DOHH2 (cell line): ENCODE data around the gene CACNA1B.

Source experiments
- H3F3A ChIP-seq: fragments of 200-600 bp; sonication (generic), shearing (Covaris generic); 2 replicates; pipeline ENCODE4 v1.6.0; 2016; ENCODE audit warnings: antibody characterized with exemption, mild to moderate bottlenecking; ENCODE audit not compliant: control insufficient read depth, insufficient read depth
- H3K27ac ChIP-seq: fragments of 200-600 bp; sonication (generic); 2 replicates; pipeline ENCODE4 v1.5.1; 2014; ENCODE audit warnings: low read depth, mild to moderate bottlenecking, low read length, moderate library complexity
- H3K27me3 ChIP-seq: fragments of 200-600 bp; sonication (generic); 2 replicates; pipeline ENCODE4 v1.6.1; 2014; ENCODE audit warnings: mild to moderate bottlenecking, low read length, mixed read lengths; ENCODE audit not compliant: control insufficient read depth
- H3K36me3 ChIP-seq: fragments of 200-600 bp; sonication (generic); 2 replicates; pipeline ENCODE4 v1.6.1; 2014; ENCODE audit warnings: mild to moderate bottlenecking, low read length, moderate library complexity, mixed read lengths; ENCODE audit not compliant: control insufficient read depth
- H3K4me1 ChIP-seq: fragments of 200-600 bp; sonication (generic); 2 replicates; pipeline ENCODE4 v1.6.1; 2014; ENCODE audit warnings: mild to moderate bottlenecking, low read length, mixed read lengths; ENCODE audit not compliant: control insufficient read depth
- H3K4me2 ChIP-seq: fragments of 200-600 bp; sonication (generic); 2 replicates; pipeline ENCODE4 v1.6.0; 2014; ENCODE audit warnings: mild to moderate bottlenecking, low read length, moderate library complexity
- H3K4me3 ChIP-seq: fragments of 200-600 bp; sonication (generic); 2 replicates; pipeline ENCODE4 v1.5.1; 2014; ENCODE audit warnings: mild to moderate bottlenecking, low read length, mixed read lengths
- H3K79me2 ChIP-seq: fragments of 200-600 bp; sonication (generic); 2 replicates; pipeline ENCODE4 v1.6.1; 2014; ENCODE audit warnings: mild to moderate bottlenecking, low read length, mixed read lengths; ENCODE audit not compliant: control insufficient read depth
- H3K9me2 ChIP-seq: fragments of 200-600 bp; sonication (generic); replicated peaks from 2 replicates; pipeline ENCODE4 v1.6.1; 2014; ENCODE audit warnings: mild to moderate bottlenecking, low read length, mixed read lengths; ENCODE audit not compliant: control insufficient read depth
- H3K9me3 ChIP-seq: fragments of 200-600 bp; sonication (generic); 2 replicates; pipeline ENCODE4 v1.6.1; 2014; ENCODE audit warnings: antibody characterized with exemption, low read length, mixed read lengths; ENCODE audit not compliant: control insufficient read depth, insufficient read depth
- H4K20me1 ChIP-seq: fragments of 200-600 bp; sonication (generic); 2 replicates; pipeline ENCODE4 v1.6.0; 2014; ENCODE audit warnings: low read depth, mild to moderate bottlenecking, antibody characterized with exemption, low read length, moderate library complexity; ENCODE audit not compliant: control insufficient read depth, insufficient read depth
- CTCF ChIP-seq: fragments of 200-600 bp; sonication (generic); IDR thresholded peaks from one replicate; pipeline ENCODE4 v1.5.1; 2014; ENCODE audit warnings: antibody characterized with exemption, mild to moderate bottlenecking, low read depth, low read length; ENCODE audit not compliant: poor library complexity, severe bottlenecking
- EZH2phosphoT487 ChIP-seq: fragments of 200-600 bp; sonication (generic); IDR thresholded peaks from 2 replicates; pipeline ENCODE4 v1.6.1; 2017; ENCODE audit warnings: borderline replicate concordance, mild to moderate bottlenecking, antibody characterized with exemption, low read length, moderate library complexity, mixed read lengths

Gene CACNA1B

DNA sequence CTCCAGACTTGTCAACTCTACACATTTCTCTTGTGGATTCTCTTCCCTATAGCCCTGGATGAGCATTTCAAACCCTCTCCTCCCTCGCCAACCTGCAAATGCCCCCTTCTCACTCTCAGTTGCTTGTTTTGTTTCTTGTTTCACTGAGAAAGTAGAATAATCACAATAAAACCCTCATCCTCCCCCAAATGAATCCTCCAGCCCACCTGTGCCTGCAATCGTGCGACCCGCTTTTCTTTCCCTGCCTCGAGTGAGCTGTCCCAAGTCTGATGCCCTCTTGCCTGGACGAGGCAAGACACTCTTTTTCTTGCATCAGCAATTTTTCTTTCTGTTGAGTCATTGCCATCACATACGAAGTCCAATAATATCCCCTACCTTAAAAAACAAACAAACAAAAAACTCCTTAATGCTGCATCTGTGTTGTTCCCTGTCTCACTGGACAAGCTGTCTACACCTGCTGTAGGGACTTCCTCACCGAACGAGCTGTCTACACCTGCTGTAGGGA lies 3.7 kb upstream of the CACNA1B start:
- Histone ChIP-seq H3K36me3 (no peaks in the 10 kb centered on the region), H4K20me1 (no peaks in the 10 kb centered on the region), H3K9me2 (no peaks in the 10 kb centered on the region), H3K4me1 (no peaks in the 10 kb centered on the region), H3K27me3 (no peaks in the 10 kb centered on the region), H3K79me2 (no peaks in the 10 kb centered on the region), H3K9me3 (peaks cover 5% of the 10 kb centered on the region; the same call in 1 of the 2 replicates), H3F3A (no peaks in the 10 kb centered on the region), H3K4me3 (no peak overlapping the region), H3K27ac (no peak overlapping the region), H3K4me2 (no peak overlapping the region)
- no peak for TF ChIP-seq CTCF
- TF ChIP-seq EZH2phosphoT487 = no peak

GRCh38 chr9:137875354-137875753 lies 2.2 kb upstream of the CACNA1B start:
- Histone ChIP-seq H4K20me1 (no peaks in the 10 kb centered on the region), H3K4me1 (no peaks in the 10 kb centered on the region), H3K4me2 (no peak overlapping the region), H3K27ac (no peak overlapping the region), H3K9me2 (no peaks in the 10 kb centered on the region), H3K27me3 (no peaks in the 10 kb centered on the region), H3K9me3 (peaks cover 5% of the 10 kb centered on the region; the same call in 1 of the 2 replicates), H3F3A (no peaks in the 10 kb centered on the region), H3K4me3 (no peak overlapping the region), H3K79me2 (no peaks in the 10 kb centered on the region), H3K36me3 (no peaks in the 10 kb centered on the region)
- TF ChIP-seq CTCF (no peak), EZH2phosphoT487 (no peak)

DNA sequence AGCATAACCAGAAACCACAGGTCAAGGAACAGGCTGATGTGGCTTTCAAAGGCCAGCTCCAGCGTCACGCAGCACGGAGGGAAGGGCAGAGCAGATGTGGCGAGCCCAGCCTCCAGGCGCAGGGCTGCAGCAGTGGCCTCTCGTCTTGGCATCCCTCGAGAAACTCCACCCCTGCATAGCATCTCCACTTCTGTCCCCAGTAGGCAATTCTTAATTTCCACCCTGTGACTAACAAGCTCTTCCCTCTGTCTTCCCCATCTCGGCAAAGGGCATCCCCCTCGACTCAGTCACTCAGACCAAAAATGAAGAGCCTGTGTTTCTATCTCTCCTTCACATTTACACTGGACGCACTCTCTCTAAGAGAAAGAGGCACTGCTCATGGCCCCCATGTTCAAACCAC lies 1.7 kb upstream of the CACNA1B start:
- Histone ChIP-seq H3K4me2 (no peak overlapping the region), H3K9me3 (peaks cover 5% of the 10 kb centered on the region; the same call in 1 of the 2 replicates), H3K79me2 (no peaks in the 10 kb centered on the region), H4K20me1 (no peaks in the 10 kb centered on the region), H3K4me3 (no peak overlapping the region), H3K9me2 (no peaks in the 10 kb centered on the region), H3K4me1 (no peaks in the 10 kb centered on the region), H3K27ac (no peak overlapping the region), H3F3A (no peaks in the 10 kb centered on the region), H3K36me3 (no peaks in the 10 kb centered on the region), H3K27me3 (no peaks in the 10 kb centered on the region)
- TF ChIP-seq EZH2phosphoT487 (no peak), CTCF (no peak)
